Caki2 (cell line): Measurements from ENCODE around the gene CRABP2. TPM values are rescaled to one million over a fixed set of nuclear protein-coding genes. Genes with fewer than 3 reads are reported as not detected.

Experiments used
- DNase-seq: peaks from one replicate; pipeline ENCODE4 v3.0.0-alpha.2; 2015; ENCODE audit warnings: low read depth
- in situ Hi-C: cut with HindIII; loops from 2 replicates; pipeline ENCODE4 v1.10.0; 2016; ENCODE audit warnings: low sequenced_read_pairs, low pct_unique_long_range_greater_than_20kb, mixed read lengths
- total RNA-seq: library from RNA; depleted of rRNA; stranded (reverse); fragments of >200 nt; shearing (Covaris generic); gene quantifications from 2 replicates; pipeline ENCODE4 v1.2.3, GENCODE V29; 2014; ENCODE audit warnings: low replicate concordance

CRABP2 gene
- total RNA-seq, 1 experiment from 2014 or later: not detected

DNA sequence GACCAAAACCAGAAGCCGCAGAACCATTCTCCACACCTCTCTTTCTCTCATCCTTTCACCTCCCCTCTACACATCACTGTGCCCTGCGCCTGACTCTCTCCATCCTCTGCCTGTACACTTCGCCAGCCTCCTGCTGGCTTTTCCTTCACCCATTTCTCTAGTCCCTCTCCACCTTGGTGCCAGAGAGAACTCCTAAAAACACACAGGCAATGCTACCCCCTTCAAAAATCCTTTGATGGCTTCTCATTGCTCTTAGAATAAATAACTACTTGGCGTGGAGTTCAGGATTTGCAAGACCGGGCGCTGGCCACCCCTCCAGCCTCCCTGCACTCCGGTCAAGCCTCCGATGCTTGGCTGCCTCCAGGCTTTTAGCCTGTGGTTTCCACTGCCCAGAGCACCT lies 8.6 kb downstream of the CRABP2 start:
- in situ Hi-C loops: no loop called here
- DNase-seq: no peak

DNA sequence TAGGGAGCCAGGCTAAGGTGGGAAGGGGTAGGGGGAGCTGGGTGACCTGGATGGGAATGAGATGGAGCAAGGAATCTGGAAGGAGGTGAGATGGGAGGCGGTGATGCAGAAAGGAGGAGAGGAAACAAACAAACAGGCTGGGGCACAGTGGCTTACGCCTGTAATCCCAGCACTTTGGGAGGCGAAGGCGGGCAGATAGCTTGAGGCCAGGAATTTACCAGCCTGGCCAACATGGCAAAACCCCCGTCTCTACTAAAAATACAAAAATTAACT lies 10.8 kb downstream of the CRABP2 start:
- in situ Hi-C loops: no loop called here

DNA sequence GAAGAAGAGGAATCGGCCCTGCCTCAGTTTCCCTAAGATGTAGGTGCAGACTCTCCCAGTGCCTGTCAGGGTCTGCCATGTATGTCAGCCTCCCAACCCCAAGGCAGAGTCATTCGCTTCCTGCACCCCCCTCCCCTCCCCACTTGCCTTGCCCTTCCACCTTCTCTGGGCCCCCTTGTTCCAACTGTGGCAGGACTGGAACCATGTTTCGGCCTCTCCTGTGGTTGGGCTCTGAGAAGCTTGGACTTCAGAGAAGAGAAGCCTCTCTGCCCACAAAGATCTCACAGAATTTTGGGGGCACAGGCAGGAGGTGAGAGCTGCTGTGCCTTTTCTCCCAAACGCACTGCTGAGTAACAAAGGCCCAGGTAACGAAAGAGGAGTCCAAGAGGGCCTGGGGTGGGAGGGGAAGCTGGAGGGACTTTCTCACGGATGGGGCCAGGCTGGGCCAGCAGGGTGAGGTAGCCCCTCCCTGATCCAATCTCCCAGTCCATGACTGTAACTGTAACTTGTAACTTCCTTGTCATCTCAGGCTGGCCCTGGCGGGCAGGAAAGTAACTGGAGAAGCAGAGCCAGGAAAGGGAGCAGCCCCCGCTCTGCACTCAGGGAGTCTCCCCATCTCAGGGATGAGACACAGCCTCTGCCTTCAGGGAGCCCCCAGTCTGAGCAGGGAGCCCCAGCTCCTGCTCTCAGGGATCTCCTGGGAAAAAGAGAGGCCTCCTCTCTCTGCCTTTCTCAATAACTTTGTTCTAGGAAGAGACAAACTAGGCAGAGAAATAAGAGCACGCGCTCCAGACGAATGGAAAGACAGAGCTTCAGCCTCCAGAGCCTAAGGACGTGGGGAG lies 11.3 kb downstream of the CRABP2 start:
- in situ Hi-C loops: no loop called here
- DNase-seq: peak; percentile 45

More for the DNA sequence above, 10.8 kb downstream of the CRABP2 start:
- no peak for DNase-seq

DNA sequence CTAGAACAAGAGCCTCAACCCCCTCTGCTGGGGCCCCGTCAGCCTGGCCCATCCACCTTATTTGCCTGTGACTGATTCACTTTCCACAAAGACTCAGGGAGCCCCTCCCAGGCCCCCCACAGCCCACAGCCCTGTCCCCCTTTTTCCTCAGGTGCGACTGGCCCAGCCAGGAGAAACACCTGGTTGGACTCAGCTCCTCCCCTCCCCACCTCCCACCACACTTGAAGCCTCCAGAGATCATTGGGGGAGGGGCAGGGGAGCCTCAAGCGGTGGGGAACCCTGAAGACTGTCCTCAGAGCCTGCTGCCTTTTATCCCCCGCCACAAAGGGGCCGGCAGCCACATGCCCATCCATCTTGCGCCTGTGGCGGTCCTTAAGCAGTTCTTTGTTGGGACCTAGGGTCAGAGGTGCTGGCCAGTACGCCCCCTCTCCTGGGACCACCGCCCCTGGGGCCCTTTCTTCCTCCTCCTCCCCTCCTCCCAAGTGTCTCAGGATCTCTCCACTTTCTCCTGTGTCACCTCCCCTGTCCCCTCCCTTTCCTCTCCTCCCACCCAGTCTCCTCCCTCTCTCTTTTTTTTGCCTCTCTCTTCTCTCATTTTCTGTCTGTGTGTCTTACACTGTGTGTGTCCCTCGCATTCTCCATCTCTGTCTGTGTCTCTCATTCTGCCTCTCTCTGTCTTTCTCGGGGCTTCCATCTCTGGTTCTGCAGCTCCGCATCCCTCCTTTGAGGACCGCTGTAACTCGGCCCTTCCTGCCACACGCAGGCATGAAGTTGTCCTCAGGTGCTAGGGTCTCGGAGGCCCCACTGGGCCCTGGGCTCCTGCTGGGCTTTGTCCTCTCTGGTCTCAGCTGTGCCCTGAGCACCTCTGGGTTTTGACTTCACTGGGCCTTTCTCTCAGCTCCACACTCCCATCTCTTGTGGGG lies 12.2 kb downstream of the CRABP2 start:
- DNase-seq: peak; percentile 41

DNA sequence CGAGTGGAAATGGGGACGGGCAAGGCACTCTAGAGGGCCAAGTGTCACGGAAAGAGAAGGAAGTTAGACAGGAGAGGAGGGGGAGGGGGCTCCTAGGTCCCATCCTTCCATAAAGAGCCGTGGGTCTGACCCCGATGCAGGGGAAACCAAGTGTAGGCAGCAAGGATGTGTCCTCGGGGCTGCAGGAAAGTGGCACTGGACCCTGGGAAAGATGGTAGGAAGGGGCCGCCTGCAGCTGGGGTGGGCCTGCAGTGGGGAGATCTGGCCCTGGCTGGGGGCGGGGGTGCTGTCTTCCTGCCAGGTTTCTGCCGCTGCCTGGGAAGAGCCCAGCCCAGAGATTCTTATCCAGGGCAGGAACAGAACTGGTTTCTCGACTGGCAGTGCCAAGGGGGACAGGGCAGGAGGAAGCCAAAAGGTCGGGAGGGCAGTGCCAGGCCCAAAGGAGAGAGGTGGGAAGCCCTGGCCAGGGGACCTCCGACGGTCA lies 12.9 kb downstream of the CRABP2 start:
- in situ Hi-C loops: no loop called here
- DNase-seq: no peak

More for the DNA sequence above, 12.2 kb downstream of the CRABP2 start:
- in situ Hi-C loops: no loop called here

DNA sequence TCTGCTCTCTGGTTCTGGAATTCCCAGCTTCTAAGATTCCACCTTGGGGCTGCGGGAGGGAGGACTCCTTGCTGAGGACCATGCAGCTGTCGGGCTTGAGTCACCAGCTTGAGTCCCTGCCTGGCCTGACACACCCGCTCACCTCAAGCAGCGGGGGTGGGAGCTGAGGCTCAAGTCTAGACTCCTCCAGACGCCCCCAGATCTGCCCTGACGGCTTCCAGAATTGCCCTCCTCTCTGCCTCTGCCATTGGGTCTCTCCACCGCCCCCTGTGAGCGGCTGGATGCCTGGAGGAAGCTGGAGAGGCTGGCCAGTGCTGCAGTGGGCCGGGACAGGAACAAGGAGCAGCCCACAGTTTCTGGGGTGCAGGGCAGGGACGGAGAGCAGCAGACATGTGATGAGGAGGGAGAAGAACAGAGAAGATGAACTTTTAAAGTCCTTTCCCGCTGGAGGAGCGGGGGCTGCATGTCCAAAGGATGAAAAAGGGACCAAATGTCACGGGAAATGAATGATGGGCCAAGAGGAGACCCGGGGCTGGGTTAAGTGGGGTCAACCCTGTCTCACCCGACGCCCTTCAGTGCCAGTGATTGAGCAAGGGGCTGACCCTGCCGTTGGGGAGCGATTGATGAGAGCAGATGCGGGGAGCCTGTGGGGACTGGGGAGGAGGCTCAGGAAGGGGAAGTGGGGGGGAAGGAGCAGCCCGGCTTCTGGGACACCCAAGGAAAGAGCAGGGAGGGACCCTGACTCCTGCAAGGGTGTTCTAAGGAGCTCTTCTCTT lies 13.5 kb downstream of the CRABP2 start:
- in situ Hi-C loops: no loop called here
- peak; percentile 34 for DNase-seq

DNA sequence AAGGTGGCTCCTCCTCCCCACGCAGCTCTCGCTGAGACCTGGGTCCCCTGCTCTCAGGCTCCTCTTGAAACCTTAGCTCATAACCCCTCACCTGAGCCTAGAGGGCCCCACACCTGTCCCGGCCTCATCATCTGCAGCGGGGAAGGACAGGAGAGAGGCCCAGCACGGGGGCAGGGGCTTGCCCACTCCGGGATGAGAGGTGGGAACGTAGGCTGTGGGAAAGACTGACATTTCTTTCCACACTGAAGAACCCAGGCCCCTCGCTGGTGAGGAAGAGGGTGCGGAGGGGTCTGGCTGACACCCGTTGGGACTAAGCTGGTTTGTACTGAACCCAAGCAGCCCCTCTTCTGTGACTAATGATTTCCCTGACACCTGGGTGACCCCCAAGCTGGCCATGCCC lies 14.2 kb downstream of the CRABP2 start:
- DNase-seq: no peak
- in situ Hi-C loops: no loop called here

DNA sequence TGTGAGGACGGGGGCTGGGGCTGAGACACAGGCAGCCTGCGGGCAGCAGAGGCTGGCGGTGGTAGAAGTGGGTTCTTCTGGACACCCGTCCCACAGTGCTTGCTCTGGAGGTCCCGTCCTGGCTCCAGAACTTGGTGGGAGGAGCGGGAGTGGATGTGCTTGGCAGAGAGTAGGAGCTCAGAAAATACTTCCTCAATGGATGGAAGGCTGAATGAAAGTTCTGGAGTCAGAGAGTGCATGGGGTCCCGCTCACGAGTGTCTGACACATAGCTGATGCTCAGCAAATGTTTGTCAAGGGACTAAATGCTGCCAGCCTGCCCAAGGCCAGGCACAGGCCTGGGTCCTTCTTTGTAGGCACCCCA lies 14.7 kb downstream of the CRABP2 start:
- no peak for DNase-seq
- in situ Hi-C loops: no loop called here

DNA sequence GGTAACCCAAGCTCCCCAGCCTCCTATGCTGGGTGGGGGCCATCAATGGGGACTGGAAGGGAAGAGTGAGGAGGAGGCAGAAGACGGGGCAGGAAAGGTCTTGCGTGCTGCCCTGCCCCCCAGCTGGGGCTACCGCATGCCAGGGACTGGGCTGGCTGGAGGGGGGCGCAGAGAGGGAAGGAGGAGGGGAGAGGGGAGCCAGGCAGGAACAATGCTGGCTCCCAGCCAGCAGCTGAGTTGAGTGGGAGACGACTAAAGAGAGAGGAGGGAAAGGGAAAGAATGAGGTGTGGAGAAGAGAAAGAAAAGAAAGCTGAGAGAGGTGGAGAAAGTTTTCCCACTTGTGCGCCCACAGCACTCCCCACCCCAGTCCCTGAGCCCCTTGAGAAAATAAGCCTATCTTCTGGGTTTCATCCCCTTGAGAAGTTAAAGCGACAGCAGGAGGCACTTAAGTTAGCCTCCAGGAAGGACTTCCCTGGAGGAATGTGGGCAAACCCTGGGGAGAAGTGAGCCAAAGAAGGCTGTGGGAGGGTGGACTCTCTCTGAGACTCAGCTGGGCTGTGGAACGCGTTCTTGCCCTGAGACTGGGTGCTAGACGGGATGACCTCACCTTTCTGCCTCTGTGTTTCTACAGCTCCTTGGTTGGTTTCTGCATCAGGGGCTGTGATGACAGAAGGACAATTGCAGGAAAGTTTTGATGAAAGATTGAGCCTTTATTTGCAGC lies 15.3 kb downstream of the CRABP2 start:
- in situ Hi-C loops: no loop called here
- DNase-seq: no peak

DNA sequence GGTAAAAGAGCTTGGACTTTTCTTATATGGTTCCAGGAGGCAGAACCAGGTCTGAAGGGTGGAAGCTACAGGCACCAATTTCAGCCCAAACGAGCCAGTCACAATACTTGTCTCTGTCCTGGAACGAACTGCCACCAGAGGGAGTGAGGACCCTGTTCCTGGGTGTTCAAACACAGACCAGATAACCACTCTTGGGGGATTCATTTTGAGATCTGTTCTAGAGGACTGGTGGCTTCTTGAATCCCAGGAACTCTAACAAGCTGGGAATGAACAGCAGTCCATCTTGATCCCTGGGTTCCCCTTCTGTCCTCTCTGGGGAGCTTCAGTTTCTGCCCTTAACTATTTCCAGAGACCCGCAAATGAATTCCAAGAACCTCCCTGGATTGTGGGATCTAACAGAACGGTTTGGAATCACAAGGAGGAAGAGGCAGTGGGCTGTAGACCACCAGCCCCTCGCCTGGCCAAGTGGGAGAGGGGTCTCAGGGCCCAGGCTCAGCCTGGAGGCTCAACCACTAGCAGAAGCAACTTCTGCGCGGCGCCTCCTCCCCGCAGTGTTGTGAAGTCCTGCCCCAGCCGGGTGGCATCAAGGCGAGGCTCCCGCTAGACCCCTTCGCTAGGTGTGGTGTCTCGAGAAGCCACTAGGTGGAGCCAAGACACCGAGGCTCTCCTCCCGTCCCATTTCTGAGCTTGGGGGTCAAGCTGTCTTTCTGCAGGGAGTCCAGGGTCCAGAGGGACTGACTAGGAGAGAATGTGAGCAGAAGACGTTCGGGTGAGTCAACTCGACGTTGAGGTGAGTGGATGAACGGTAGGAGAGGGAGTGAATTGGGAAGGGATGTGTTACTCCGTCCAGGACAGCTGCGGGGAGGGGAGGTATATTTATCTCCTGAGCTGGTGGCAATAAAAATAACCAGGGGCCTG lies 16.1 kb downstream of the CRABP2 start:
- in situ Hi-C loops: no loop called here
- DNase-seq: peak; percentile 79

DNA sequence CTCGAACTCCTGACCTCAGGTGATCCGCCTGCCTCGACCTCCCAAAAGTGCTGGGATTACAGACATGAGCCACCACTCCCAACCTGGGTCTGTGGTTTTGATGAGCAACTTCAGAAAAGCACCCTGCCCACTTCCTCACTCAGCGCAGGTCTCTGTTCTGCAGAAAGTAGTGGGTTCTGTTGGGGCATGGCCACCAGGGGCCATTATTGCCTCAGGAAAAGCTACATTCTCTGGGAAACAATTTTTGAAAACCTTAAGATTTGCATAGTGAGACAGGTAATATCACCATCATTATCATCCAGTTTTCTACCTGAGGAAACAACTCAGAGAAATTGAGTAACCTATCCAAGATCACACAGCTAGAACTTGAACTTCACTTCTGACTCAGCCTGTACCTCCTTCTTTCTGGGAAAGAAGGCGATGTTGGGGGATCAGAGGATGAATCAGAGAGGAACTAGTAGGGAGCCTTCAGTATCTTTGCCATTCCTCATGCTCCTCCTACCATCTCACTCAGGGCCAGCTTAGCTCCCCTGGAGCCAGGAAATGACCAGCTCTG lies 21.1 kb downstream of the CRABP2 start:
- no peak for DNase-seq
- in situ Hi-C loops: no loop called here

DNA sequence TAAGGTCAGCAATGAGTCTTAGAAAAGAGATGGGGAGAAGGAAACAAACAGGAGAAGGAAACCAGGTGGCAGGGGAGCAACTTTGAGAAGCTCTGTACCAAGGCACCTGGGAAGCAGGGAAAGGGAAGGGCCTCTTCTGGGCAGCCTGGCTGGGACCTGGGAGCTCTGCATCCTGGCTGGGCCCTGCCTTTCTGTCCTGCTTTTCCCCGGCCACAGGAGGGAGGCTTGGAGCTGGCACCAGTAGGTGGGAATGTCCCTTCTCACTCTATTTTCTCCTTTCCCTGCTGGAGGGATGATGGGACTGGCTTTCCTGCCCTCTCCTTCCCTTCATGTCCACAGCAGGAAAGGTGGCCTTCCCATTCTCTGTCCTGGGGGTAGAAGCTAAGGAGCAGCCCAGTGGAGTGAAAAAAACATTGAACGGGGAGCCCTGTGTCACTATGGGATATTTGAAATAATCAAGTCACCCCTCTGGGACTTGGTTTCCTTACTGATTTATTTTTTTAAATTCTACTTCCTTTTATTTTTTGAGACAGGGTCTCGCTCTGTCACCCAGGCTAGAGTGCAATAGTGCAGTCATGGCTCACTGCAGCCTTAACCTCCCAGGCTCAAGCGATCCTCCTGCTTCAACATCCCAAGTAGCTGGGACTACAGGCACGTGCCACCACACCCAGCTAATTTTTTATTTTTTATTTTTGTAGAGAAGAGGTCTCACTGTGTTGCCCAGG lies 23.1 kb downstream of the CRABP2 start:
- in situ Hi-C loops: no loop called here
- no peak for DNase-seq

DNA sequence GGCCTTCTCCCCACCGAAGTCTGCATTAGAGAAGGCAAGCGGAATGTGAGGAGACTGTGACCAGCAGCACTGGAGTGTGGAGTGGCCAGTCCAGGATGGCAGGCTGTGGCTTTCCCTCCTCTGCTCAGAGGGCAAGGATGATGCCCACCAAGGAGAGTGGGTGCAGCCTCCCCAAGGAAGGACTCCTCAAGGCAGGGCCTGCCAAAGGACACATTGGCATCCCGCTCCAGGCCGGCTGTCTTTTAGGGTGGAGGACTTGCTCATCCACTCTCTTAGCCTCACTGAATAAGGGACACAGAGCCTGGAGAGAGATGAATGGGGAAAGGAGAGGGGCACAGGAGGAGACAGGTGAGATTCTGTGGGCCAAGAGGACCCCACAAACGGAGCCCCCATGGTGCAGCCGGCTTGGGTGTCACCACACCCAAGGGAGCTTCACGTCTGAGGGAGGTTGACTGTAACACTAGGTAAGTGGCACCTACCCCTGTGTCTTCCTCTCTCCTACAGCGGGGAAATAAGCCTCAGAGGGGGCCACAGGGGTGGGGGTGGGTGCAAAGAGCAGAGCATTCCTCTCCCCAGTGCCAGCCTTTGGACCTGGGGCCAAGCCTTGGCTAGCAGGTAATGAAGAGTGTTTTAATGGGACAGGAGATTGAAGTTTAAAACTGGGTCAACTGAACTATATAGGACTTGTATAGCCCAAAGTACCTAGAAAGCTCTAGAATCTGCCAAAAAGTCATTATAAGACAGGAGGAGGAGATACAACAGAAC lies 24.0 kb downstream of the CRABP2 start:
- DNase-seq: no peak
- in situ Hi-C loops: no loop called here

DNA sequence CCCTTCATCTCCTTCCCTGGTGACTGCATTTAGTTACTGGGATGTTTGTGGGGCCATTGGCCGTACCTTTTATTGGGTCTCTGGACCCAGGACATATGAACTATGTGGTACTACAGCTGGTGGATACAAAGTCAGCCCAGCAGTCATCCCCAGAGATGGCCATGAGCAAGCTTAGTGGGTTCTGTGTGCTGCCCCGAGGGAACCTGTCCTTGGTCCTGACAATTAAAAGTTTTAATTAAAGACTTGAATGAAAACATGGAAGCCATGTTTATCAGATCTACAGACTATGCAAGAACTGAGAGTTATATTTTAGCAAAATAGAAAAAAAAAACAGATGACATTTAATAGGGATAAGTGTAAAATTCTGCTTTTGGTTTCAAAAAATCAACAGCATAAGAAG lies 25.3 kb downstream of the CRABP2 start:
- in situ Hi-C loops: no loop called here

More for the DNA sequence above, 25.3 kb downstream of the CRABP2 start:
- no peak for DNase-seq
